GM13977 (cell line): ENCODE measurements around the gene PLA2G12B.
A peak's percentile ranks its signal among the peaks of the same experiment; 100 is the strongest.
"Not testable (repeated sequence)": the region's sequence is repeated elsewhere in the genome, so short reads cannot be mapped to it uniquely, and the experiment has no call there.

ENCODE experiments used
- DNase-seq: peaks from one replicate; pipeline ENCODE4 v3.0.0; 2012; ENCODE audit warnings: low spot score
- CTCF ChIP-seq: IDR thresholded peaks from 2 replicates; pipeline ENCODE4 v1.5.1; 2012; ENCODE audit warnings: mild to moderate bottlenecking, control low read depth; ENCODE audit not compliant: insufficient read depth; ENCODE audit errors: extremely low read depth, missing control alignments
- in situ Hi-C: fragments of 300-500 bp; cut with MboI; formaldehyde crosslinking; loops from one replicate; pipeline ENCODE4 v1.12.0; 2022; ENCODE audit warnings: low sequenced_read_pairs, low pct_unique_long_range_greater_than_20kb, mixed read lengths, inconsistent platforms; ENCODE audit not compliant: unreplicated experiment

Gene PLA2G12B

GRCh38 chr10:72925951-72926465 lies 28.6 kb downstream of the PLA2G12B start:
- no peak for TF ChIP-seq CTCF
- in situ Hi-C loops: no loop called here
- DNase-seq: no peak

DNA sequence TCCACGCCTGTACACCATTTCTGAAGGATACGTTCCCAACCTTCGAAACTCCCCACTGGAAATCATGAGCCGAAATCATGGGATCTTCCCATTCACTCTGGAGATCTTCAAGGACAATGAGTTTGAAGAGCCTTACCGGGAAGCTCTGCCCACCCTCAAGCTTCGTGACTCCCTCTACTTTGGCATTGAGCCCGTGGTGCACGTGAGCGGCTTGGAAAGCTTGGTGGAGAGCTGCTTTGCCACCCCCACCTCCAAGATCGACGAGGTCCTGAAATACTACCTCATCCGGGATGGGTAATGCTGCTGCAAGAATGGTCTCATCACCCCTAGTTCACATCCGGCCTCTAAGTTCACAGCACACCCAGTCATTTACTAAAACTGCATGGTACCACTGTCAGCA lies 30.3 kb downstream of the PLA2G12B start:
- no peak for DNase-seq
- in situ Hi-C loops: no loop called here
- no peak for TF ChIP-seq CTCF

DNA sequence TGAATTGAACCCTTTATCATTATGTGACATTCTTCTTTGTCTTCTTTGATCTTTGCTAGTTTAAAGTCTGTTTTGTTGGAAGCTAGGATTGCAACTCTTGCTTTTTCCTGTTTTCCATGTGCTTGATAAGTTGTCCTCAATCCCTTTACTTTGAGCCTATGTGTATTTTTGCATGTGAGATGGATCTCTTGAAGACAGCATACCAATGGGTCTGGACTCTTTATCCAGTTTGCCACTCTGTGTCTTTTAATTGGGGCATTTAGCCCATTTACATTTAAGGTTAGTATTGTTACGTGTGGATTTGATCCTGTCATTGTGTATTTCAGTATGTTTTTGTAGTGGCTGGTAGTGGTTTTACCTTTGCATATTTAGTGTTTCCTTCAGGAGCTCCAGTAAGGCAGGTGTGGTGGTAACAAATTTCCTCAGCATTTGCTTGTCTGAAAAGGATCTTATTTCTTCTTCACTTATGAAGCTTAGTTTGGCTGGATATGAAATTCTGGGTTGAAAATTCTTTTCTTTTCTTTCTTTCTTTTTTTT lies 33.4 kb downstream of the PLA2G12B start:
- in situ Hi-C loops, DNase-seq: not testable (repeated sequence)

DNA sequence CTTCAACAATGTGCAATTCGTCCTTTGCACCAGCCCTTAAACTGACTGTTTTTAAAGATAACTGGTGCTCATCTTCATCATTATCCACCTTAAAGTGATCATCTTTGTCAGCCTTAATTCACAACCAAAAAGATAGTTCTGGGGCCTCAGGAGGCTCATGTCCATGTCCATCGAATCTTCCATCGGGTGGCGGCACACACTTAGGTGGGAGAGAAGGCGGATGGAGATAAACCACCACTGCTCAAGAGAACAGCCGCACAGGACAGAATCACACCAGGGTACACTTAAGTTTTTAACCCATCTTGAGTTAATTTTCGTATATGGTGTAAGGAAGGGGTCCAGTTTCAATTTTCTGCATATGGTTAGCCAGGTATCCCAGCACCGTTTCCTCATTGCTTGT lies 36.3 kb downstream of the PLA2G12B start:
- no peak for DNase-seq
- in situ Hi-C loops: no loop called here
- no peak for TF ChIP-seq CTCF

GRCh38 chr10:72917803-72918332 lies 36.7 kb downstream of the PLA2G12B start:
- DNase-seq, in situ Hi-C loops: not testable (repeated sequence)
- TF ChIP-seq CTCF: peak; percentile 8

DNA sequence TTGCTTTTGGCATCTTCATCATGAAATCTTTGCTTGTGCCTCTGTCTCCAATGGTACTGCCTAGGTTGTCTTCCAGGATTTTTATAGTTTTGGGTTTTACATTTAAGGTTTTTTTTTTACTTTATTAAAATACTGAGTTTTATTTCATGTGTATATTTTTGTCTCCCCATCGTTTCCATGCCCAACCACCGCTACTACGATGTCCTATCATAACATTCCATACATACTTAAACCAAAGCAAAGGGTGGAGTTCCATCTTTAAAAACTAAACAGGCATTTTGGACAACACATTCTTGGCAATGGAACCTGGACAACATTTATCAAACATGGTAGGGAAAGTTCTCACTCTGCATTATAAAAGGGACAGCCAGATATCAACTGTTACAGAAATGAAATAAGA lies 37.4 kb downstream of the PLA2G12B start:
- DNase-seq, in situ Hi-C loops: not testable (repeated sequence)

DNA sequence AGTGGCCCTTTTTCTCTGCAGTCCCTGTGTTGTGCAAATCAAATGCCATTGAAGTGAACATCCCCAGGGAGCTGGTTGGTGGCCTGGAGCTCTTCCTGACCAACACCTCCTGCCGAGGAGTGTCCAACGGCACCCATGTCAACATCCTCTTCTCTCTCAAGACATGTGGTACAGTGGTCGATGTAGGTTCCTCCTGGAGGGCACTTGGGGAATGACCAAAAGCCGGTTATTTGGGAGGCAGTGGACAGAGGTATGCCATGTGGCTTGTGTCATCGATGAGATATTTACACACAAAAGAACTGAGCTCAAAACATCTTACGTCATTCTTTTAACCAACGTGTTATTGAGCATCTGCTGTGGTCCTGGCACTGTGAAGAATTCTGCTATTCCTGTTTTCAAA lies 41.3 kb downstream of the PLA2G12B start:
- no peak for TF ChIP-seq CTCF
- DNase-seq: no peak
- in situ Hi-C loops: no loop called here

- no peak for DNase-seq
- in situ Hi-C loops: no loop called here
- TF ChIP-seq CTCF: no peak
These were observed 41.9 kb downstream of the PLA2G12B start for GRCh38 chr10:72912736-72913135.
